Right lung (tissue), 5 donors: Measurements from ENCODE around the gene TMEM100. TPM values are rescaled to one million over a fixed set of nuclear protein-coding genes. Genes with fewer than 3 reads are reported as not detected.
A peak's percentile ranks its signal among the peaks of the same experiment; 100 is the strongest.

ENCODE experiments used
- DNase-seq, 2 donors: peaks; one replicate each; pipeline ENCODE4 v3.0.0-alpha.2; 2013
- polyA plus RNA-seq, 5 donors: library from polyadenylated mRNA; unstranded; fragments of 120-200 nt; gene quantifications; one replicate each; pipeline versions ENCODE4 v1.2.1 to v1.2.3, GENCODE V29; 2013; ENCODE audit warnings: inconsistent platforms in 1 of 5, low replicate concordance in 1 of 5; ENCODE audit not compliant: insufficient read length in 5 of 5, insufficient read depth in 1 of 5

TMEM100 gene
- polyA plus RNA-seq, 5 donors, result 20.8 to 46.8 (median 34.3) TPM

DNA sequence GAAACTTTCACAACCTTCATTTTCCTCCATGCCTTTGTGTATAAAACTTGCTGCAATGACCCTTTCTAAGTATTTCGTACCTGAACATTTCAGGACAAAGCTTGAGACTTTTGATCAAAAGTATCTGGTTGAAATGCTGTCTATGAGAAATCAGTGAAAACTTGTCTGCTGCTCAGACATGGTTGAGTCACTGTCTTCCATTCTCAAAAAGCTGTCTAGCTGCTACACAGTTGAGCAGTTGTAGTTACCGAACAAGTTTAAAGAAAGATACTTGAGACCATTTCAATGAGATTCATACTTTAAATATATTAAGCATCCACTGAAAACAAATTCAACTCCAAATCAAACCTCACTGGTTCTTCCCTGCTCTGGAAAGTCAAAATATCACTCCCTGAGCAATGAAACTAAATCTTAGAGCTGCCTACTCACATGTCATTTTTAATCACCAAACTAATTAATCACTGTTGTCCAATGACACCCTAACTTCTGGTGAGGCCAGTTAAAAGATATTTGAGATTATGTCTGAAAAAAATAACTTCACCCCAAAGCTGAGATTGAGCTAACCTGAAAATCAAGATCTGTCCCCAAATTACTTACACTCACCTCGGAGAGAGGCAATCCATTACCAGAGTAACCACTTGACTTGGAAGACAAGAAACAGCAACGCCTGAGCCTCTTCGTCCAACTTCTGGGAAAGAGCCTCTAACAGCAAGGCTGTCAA is 488 bp downstream of the TMEM100 start:
- no peak for DNase-seq

DNA sequence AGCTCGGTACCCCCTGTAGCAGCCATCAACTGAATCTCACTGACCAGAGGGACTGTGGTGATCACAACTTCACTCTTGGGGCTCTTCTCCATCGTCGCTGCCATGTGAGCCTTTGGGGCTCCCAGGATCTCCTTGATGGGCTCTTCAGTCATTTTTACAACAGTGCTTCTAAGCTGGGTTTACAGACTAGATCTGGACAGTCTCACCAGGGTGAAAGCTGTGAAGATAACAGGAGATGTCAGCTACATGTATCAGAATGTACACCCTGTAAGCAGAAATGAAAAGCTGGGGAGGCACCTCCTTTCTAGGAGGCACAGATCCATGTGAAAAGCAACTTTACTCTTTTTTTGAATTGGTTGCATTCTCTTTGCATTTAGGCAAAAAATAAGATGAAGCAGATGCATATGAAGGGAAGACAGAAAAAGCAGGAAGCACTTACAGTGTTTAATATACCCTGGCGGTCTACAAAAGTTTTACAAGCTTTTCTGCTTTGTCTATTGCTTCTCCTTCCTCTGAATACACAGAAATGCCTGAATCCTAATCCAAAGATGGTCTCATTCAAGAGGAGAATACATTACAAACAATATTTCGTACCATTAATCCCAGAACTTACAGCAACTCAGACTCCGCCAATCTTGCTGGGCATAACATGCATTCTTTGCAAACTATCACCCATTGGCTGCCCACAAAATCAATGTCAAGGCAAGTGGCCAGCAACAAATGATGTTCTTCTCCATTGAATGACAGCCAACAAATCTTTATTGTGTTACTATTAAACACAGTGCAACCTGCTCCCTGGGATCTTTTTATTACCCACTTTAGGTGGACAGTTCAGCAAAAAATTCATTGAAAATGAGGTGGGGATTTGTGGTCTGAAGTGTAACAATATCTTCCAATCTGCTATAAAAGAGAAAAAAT is 1.5 kb downstream of the TMEM100 start:
- DNase-seq, result no peak

DNA sequence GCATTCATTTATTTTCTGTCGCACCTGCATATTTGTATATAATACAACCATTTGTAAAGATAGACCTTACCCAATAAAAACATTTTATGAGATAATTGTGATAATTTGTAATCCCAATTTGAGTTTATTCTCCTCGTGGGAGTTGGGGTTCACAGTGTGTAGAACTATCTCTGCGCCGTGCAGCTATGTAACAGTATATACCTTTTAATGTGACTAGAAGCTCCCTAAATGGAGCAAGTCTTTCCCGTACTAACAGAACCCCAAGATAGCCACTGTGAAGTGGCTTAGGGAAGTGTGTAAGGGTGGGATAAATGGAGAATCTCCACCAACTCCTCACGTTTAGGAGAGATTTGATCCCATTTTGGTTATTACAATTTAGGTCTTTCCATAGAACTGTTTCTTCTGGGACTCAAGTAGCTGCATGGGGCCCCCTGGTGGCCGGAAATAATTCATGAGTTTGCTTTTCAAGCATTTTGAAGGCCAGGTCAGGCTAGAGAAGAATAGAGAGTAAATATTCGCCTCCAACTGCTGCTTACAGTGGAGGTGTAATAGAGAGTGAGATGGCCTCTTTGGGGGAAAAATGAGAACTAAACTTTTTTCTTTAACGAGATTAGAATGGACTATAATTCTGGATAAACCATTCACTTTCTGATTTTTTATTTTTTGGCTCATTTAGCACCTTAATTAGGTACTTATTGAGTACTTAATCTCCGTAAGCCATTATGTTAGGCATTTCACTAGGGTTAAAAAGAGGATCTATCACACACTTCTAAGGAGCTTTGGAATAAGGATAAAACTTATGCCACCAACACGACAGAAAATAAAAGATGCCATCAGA is 4.5 kb downstream of the TMEM100 start:
- DNase-seq, result no peak

DNA sequence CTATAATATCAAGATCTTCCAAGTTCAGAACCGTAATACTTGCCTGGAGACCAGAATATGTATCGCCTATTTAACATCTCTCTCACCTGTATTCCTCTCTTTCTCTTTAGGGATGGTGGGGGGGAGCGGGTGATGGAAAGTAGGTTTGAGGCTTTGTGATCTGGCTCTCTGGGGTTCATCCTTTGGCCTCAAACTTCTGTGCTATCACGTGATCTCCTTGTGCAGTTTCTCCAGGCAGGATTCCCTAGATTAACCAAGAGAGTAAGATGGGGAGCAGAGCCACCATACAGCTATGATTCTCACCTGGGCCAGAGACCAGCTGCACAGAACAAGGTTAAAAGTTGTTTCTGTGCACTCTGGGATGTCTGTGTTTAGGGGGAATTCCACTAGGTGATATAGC is 5.2 kb downstream of the TMEM100 start:
- DNase-seq, result no peak

DNA sequence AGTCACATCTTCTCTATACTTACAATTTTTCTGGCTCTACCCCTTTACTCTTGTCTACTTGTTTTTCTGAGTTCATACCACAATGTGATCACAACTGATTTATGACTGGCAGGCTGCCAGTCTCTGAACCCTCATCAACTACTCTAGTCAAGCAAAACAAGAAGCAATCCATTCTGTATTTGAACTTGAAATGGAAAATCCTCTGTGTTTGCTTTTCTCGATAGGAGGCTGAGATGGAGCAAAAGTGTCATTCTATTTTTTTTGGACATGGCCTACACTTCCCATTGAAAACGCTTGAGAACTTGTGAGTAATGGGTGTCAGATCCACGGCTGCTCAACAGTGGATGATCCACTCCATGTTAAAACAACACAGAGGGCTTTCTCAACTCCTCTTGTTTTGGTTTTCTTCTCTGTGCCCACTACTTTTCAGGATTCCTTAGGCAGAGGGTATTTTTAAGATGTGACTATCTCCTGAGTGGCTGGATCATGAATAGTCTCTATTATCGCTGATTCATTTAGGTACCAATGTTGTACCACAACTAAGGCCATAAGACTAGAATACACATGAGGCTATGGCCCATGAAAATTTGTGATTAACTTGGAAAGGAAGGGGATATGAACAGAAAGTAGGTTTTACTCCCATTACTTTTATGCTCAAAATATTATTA is 11.7 kb downstream of the TMEM100 start:
- no peak for DNase-seq

DNA sequence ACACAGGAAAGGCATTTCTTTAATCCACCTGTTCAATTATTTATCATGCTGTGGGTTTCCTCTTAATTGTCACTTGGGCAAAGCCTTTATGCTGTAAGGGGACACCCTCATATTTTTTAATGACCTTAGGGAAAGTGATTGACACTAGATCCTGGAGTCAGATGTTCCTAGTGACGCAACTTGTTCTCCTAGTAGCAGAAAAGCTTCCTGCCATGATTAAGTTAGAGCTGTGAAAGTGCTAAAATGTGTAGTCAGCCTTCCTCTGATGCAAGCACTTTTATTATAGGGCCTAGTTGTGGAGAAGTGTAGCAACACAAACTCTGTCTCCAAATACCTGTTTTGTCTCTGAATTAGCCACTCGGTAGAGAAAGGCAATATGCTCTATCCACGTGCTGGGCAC is 12.3 kb downstream of the TMEM100 start:
- DNase-seq, result no peak

DNA sequence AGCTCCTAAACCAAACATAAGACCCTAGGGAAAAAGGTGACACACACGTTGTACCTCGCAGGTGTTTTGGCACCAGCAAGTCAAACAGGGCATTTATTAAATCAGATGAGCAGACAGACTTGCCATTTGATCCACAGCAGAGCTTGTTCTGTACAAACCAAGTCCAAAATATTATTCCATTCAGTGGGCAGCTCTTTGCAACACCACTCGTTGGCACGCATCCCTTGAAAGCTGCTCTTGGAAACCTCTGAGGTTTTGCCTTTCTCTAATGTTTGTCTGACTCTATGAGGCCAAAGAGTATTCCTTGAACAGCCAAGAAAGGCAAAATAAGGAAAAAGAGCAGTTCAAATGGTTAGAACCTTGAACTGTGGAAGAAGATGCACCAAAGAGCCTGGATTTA is 12.7 kb downstream of the TMEM100 start:
- DNase-seq, result no peak

DNA sequence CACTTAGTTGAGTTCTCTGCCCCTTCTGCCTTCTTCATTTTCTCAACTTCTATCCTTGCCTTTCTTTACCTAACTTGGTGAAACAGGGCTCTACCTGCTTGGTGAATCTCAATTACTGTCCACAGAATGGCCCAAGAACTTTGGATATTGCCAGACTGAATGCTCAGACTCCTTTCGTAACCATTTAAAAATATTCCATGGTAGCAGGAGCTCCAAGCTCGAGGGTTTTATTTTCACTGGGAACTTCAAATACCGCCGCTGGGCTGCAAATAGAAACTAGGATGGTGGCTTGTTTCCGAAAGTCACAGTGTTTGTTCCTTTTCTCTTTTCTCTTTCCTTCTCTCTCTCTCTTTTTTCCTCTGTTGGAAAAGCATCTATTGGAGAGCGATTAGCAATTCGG is 13.2 kb downstream of the TMEM100 start:
- DNase-seq, result no peak

DNA sequence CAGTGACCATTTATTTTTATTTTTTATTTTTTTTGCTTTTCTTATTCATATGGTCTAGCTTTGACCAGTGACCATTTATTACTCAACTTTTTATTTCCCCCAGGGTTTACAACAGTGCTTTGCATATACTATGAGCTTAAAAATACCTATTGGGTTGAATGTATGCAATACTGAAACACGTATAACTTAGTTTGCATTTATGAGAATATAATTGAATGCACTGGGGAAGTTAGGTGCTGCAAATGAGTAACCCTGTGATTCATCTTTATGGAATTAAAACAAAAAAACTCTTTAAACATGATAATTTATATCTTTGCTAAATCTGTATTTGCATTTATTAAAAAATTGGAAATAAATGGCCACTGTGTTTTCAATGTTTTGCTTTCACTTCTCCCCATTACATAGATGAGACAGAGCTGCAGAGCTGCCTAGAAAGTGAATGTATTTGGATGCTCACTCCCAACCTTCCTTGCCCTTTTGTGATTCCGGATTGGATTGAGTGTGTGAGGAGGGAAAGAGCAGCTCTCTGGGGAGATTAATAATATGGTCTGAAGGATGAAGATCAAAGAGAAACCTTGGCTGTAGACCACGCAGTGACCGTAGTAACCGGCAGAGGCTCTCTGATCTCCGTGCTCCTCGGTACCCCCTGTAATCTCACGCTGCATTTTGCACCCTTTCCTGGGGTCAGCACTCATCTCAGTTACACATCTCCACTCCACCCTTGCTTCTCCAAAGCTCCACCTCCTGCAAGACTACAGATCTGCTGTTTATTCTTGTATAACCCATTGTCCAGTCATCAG is 14.3 kb downstream of the TMEM100 start:
- no peak for DNase-seq

DNA sequence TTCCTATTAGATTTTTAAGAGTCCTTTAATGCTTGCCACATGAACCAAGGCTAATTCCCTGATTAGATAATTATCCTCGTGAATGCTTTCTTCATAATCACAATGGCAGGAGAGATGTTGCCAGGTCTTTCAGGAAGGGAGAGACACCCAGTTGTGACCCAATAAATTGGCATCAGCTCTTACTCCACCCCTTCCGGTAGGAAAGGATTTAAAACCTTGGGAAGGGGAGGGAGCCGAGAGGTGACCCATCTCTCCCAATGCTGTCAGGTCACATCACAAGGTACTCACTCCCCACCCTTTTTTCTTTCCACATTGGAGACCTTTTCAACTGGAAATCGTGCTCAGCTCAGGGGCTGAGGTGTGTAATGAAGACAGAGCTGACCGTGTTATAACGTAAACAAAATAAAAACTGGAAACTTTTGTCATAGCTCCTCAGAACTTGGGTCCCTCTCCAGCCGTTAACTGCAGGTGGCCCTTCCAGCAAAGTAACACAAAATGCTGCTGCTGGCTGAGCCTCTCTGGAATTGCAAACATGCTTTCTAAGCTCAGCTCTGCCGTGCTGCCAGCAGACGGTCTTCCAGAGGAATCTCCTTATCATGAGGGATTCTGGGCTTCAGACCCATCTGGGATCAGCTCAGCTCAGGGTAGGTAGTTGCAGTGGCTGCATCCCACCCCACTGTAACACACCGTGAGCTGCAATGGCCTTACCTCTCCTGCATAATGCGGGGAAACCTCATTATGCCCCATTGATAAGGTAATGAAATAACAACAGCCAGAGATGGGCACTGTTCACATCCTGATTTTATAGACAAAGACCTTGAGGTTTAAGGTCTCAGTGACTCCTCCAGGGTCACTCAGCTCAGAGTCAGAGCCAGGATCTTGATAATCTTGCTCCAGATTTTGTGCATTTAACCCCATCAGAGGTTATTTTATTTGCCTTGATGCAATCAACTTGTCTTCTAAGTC is 15.6 kb downstream of the TMEM100 start:
- no peak for DNase-seq

DNA sequence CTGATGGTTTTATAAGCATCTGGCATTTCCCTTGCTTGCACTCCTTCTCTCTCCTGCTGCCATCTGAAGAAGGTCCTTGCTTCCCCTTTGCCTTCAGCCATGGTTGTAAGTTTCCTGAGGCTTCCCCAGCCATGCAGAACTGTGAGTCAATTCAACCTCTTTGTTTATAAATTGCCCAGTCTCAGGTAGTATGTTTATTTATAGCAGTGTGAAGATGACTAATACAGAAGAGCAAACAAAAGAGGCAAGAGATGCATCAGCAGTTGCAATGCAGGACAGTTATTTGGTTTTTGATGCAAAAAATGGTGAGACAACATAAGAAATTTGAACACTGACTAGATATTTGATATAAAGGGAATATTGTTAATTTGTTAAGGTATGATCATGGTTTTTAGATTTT is 16.8 kb downstream of the TMEM100 start:
- no peak for DNase-seq

DNA sequence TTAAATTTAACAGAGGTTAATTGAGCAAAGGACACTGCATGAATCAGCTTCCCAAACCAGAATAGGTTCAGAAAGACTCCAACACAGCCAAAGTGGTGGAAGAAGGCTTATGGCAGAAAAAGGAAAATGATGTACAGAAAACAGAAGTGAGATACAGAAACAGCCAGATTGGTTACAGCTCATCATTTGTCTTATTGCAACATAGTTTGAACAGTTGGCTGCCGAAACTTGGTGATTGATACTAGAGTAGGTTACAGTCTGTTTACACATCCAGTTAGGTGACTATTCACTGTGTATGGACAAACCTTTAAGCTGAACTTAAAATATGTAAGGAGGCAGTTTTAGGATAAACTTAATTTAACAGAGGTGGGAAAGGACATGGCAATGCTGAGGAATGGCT is 18.3 kb downstream of the TMEM100 start:
- DNase-seq, result no peak

DNA sequence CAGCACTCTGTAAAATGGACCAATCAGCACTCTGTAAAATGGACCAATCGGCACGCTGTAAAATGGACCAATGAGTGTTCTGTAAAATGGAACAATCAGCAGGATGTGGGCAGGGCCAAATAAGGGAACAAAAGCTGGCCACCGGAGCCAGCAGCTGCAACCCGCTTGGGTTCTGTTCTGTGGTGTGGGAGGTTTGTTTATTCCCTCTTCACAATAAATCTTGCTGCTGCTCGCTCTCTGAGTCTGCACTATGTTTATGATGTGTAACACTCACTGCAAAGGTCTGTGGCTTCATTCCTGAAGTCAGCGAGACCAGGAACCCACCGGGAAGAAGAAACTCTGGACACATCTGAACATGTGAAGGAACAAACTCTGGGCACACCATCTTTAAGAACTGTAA is 20.5 kb downstream of the TMEM100 start:
- DNase-seq, result no peak

DNA sequence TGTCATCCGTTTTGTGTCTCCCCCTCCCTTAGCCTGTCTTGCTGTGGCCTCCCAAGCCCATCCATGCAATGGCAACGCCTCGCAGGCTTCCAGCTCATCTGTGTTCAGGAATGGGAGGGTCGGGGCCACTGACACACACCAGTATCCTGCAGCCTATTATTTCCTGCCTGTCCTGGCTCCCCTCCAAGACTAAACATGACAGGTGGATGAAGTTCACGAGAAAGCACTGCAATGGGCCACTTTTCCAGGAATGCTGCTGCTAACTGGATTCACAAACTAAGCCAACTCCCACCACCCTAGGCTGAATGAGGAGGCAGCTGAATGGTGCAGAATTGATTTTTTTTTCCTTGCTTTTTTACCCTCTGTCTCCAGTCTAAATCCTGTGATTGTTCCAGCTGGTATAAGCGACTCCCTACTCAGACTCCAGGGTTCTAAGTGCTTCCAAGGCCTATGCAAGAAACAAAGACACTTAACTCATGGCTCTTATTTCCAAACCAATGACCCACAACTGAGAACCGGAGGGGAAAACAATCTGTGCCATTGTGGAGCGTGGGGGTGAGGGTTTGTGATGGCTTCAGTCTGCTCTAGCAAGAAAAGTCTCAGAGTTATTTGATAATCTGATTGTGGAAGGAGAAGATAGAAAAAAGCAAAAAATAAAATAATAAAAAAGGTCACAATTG is 23.3 kb downstream of the TMEM100 start:
- no peak for DNase-seq

DNA sequence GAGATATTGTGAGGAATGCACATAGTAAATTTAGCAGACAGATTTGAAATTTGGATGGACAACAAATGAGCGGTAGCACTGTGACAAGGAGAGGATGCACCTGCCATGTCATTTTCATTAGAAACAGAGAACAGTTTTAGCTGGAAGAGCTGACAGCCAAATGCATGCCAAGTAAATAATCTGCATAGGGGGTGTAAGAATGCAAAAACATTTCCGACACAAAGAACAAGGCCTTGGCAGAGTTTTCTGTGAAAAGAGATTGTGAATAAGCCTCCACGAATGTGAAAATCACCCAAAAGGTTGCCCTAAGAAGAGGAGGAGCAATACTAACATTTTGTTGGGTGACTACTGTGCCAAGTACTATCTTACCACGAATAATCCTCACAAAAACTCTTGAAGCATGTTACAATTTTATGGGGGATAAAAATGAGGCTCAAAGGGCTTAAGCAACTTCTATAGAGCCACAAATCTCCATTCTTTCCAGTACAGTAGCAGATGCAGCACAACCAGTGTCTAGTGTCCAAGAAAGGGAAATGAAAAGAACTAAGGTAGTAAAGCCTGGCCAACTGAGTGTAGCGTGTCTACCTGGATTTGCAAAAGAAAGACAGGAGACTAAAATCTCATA is 28.3 kb downstream of the TMEM100 start:
- DNase-seq, result peak; percentile 29 to 35

DNA sequence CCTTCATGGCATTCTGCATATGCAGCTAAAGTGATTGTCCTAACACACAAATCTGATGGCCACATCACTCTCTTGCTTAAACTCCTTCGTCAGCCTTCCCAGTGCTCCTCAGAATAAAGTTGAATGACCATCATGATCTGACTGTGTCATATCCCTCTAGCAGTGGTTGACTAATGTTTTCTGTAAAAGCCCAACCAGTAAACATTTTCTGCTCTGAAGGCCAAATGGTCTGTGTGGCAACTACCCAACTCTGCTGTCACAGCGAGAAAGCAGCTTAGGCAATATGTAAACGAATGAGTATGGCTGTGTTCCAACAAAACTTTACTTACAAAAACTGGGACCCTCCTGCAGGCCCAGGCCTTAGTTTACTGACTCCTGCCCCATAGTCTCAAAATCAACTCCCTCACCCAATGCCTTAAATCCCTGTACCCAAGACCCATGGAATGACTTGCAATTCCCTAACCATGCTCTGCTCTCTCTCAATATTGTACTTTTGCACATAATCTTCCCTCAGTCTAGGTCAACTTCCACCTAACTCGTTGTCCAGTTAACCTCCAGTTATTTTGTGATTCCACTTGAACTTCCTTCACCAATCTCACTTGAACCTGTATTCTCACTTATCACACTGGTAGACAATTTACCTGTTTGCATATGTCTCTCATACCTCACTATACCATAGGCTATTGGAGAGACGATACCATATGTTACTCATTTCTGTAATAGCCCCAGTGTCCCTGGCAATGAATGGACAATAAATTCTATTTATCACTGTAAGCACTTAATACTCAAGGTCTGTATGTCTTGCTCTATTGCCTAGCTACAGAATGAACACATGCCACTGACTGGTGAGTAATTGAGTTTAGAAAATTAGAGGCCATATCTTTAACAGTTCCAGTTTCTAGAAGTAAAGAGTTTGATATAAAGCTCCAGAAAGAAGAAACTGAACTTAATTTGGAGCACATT is 29.1 kb downstream of the TMEM100 start:
- DNase-seq, result peak; percentile 67 to 68

DNA sequence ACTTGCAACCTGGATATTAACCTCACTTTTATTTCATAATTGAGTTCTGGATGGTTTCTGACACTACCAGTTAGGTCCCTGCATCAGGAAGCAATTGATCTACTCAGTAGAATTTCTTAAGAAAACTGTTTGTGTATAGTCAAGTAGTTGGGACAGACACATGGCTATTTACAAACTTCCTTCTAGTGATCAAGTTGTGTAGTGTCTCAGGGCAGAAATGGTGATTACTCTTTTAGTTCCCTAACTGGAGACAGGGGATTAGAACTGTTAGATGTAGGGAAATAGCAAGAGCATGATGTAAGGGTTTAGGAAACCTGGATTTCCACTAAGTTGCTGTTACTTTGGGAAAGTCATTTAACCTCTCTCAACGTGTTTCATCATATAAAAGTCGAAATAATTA is 30.4 kb downstream of the TMEM100 start:
- DNase-seq, result no peak
